Stimulated activated CD4-positive, alpha-beta T cell treated with anti-CD3 and anti-CD28 coated beads, Interleukin-4, amount 100 ng/mL, for 48 hours (primary cell): ENCODE data around the gene AKT1S1.

Experiments used
- DNase-seq, 2 donors: peaks; one replicate each; pipeline ENCODE4 v3.0.0-alpha.2; 2020; ENCODE audit warnings: low read depth in 2 of 2

The AKT1S1 gene

GRCh38 chr19:49869009-49869483 is 8.1 kb downstream of the AKT1S1 start:
- DNase-seq, result no peak

- peak; percentile 82 to 95 for DNase-seq
Measured at GRCh38 chr19:49866933-49867782, 10.0 kb downstream of the AKT1S1 start, which contains the start of gene PNKP. TSS of gene PNKP (minus strand) at chr19:49867576. CDS start at chr19:49867204, 372 bp downstream.

- DNase-seq, result no peak
Measured at GRCh38 chr19:49864890-49865289, 12.3 kb downstream of the AKT1S1 start.

GRCh38 chr19:49863935-49864320 is 13.2 kb downstream of the AKT1S1 start:
- no peak for DNase-seq

- no peak for DNase-seq
Measured at GRCh38 chr19:49863254-49863934, 13.8 kb downstream of the AKT1S1 start.

GRCh38 chr19:49862391-49863253 is 14.5 kb downstream of the AKT1S1 start:
- DNase-seq, result no peak

- no peak for DNase-seq
Measured at GRCh38 chr19:49861541-49862378, 15.4 kb downstream of the AKT1S1 start.

- DNase-seq, result no peak
Measured at GRCh38 chr19:49861107-49861506, 16.0 kb downstream of the AKT1S1 start.

- no peak for DNase-seq
Measured at GRCh38 chr19:49860336-49861102, 16.6 kb downstream of the AKT1S1 start.

GRCh38 chr19:49859682-49860335 is 17.3 kb downstream of the AKT1S1 start:
- DNase-seq, result no peak

GRCh38 chr19:49858088-49858985 is 18.8 kb downstream of the AKT1S1 start:
- no peak for DNase-seq

GRCh38 chr19:49857838-49858087 is 19.4 kb downstream of the AKT1S1 start:
- no peak for DNase-seq

GRCh38 chr19:49857061-49857837 is 19.9 kb downstream of the AKT1S1 start:
- DNase-seq, result no peak

- no peak for DNase-seq
Measured at GRCh38 chr19:49856574-49857021, 20.6 kb downstream of the AKT1S1 start.

GRCh38 chr19:49855676-49856573 is 21.2 kb downstream of the AKT1S1 start:
- DNase-seq, result no peak

- no peak for DNase-seq
Measured at GRCh38 chr19:49855277-49855675, 21.9 kb downstream of the AKT1S1 start.
